Psoas muscle (tissue), 8 donors: ENCODE measurements around the gene HOXD8. TPM values are rescaled to one million over a fixed set of nuclear protein-coding genes. Genes with fewer than 3 reads are reported as not detected.

Experiments
- ATAC-seq, 4 donors: fragments of 200-7000 bp; cut with Tn5 transposase; one replicate each; pipeline ENCODE4 v1.9.1; 2020; ENCODE audit warnings: moderate library complexity in 3 of 4, mild to moderate bottlenecking in 2 of 4
- DNase-seq, 2 donors: peaks; one replicate each; pipeline ENCODE4 v3.0.0-alpha.2; 2020
- H3K27ac ChIP-seq: fragments of 200-600 bp; one replicate; pipeline ENCODE4 v1.8.0; 2022
- H3K27me3 ChIP-seq, 3 donors: fragments of 200-600 bp in 1 of 3; one replicate each; pipeline versions ENCODE4 v1.6.1 to v1.8.0; 2013 to 2022; ENCODE audit warnings: low read length in 2 of 3, mild to moderate bottlenecking in 2 of 3, moderate library complexity in 1 of 3; ENCODE audit not compliant: insufficient read depth in 3 of 3
- H3K36me3 ChIP-seq, 2 donors: fragments of 200-600 bp in 1 of 2; one replicate each; pipeline versions ENCODE4 v1.6.1 to v1.8.0; 2013 to 2022; ENCODE audit warnings: low read depth in 1 of 2, mild to moderate bottlenecking in 1 of 2, moderate library complexity in 1 of 2; ENCODE audit not compliant: insufficient read depth in 1 of 2
- H3K4me1 ChIP-seq: fragments of 200-600 bp; one replicate; pipeline ENCODE4 v1.8.0; 2022
- H3K4me3 ChIP-seq: fragments of 200-600 bp; one replicate; pipeline ENCODE4 v1.8.0; 2022; ENCODE audit warnings: mild to moderate bottlenecking
- H3K9me3 ChIP-seq: fragments of 200-600 bp; one replicate; pipeline ENCODE4 v1.8.0; 2022
- CTCF ChIP-seq: fragments of 200-600 bp; IDR thresholded peaks from one replicate; pipeline ENCODE4 v1.8.0; 2022; ENCODE audit warnings: antibody characterized with exemption
- WGBS, 3 donors: extraction: QIAGEN DNeasy Blood & Tissue Kit; methylation state at CpG; one replicate each; pipeline versions ENCODE4 v1.1.6 to v1.1.7; 2013; 5-methylcytosine and 5-hydroxymethylcytosine counted together
- intact Hi-C, 2 donors: fragments of 100-400 bp; cut with DNase I; formaldehyde crosslinking; loops; one replicate each; pipeline versions ENCODE4 v1.11.0 to v1.14.2; 2022
- polyA plus RNA-seq, 3 donors: library from polyadenylated mRNA; stranded (reverse); fragments of 200-250 nt; gene quantifications; one replicate each; pipeline ENCODE4 v1.2.3, GENCODE V29; 2013
- total RNA-seq, 4 donors: library from RNA; stranded (reverse); fragmentation: NEBNext Ultra II Directional in 2 of 4; extraction: Animal tissue kit (Norgen Biotek cat#: 25700) in 2 of 4; gene quantifications; one replicate each; pipeline versions ENCODE4 v1.2.1 to v1.2.4, GENCODE V29; 2021 to 2023
- donor health status: healthy with polysubstance abuse.
- donor health status: DM: no; HTN: no; CAD: no; lungs with moderate emphysema.
- donor health status: Bipolar disorder and iron deficiency.
- donor health status: healthy.
- donor health status: DM: yes; HTN: yes; CAD: no.
- donor health status: DM: no; HTN: no; CAD: no.
- donor health status: DM: no; HTN: no; CAD: no.
- donor health status: DM: yes; HTN: yes; CAD: no.

HOXD8 gene
- total and polyA plus RNA-seq, 7 donors: 3.3 to 52.5 (median 12.9) TPM

GRCh38 chr2:176132205-176133171, 3.0 kb downstream of the HOXD8 start:
- H3K4me3 ChIP-seq: peak overlapping the region; percentile 84
- peaks cover 42% of the 10 kb centered on the region for H3K4me1 ChIP-seq
- peak overlapping the region; percentile 93 for H3K27ac ChIP-seq
- ATAC-seq (no peak), DNase-seq (no peak)
- H3K27me3 ChIP-seq: no peaks in the 10 kb centered on the region
- WGBS, 3 donors: 22 to 24% (median 23%) methylated on average over 33 of the region's 33 CpGs
- H3K36me3 ChIP-seq: no peaks in the 10 kb centered on the region
- TF ChIP-seq CTCF: no peak
- intact Hi-C loops: no loop called here
- no peaks in the 10 kb centered on the region for H3K9me3 ChIP-seq

- Histone ChIP-seq H3K36me3 (no peaks in the 10 kb centered on the region), H3K9me3 (no peaks in the 10 kb centered on the region), H3K27ac (peak overlapping the region; percentile 93), H3K4me1 (peaks cover 35% of the 10 kb centered on the region), H3K27me3 (no peaks in the 10 kb centered on the region), H3K4me3 (peak overlapping the region; percentile 84)
- no peak for TF ChIP-seq CTCF
- DNase-seq (no peak), ATAC-seq (no peak)
- intact Hi-C loops: no loop called here
Observed at GRCh38 chr2:176133389-176133788, 3.9 kb downstream of the HOXD8 start.

- ATAC-seq: no peak
- Histone ChIP-seq H3K9me3 (no peaks in the 10 kb centered on the region), H3K27ac (peak overlapping the region; percentile 93), H3K27me3 (no peaks in the 10 kb centered on the region), H3K4me1 (peaks cover 35% of the 10 kb centered on the region), H3K36me3 (no peaks in the 10 kb centered on the region), H3K4me3 (no peak overlapping the region)
- no peak for DNase-seq
- intact Hi-C loops: no loop called here
- no peak for TF ChIP-seq CTCF
- 68 to 85% (median 80%) methylated on average over 4 of the region's 4 CpGs for WGBS, 3 donors
Observed at GRCh38 chr2:176134035-176134434, 4.5 kb downstream of the HOXD8 start.

- TF ChIP-seq CTCF: no peak
- Histone ChIP-seq H3K27ac (peak overlapping the region; percentile 93), H3K9me3 (no peaks in the 10 kb centered on the region), H3K36me3 (no peaks in the 10 kb centered on the region), H3K27me3 (no peaks in the 10 kb centered on the region), H3K4me3 (peak overlapping the region; percentile 89), H3K4me1 (peaks cover 42% of the 10 kb centered on the region)
- DNase-seq (no peak), ATAC-seq (no peak)
- intact Hi-C loops: loop anchor here in 1 of 2 donors (5.0 kb wide), 1 partner anchor 402 kb away; no protein-coding TSS in a partner anchor
Observed at GRCh38 chr2:176135035-176135440, 5.5 kb downstream of the HOXD8 start.
